Progenitor cell of endocrine pancreas (in vitro differentiated cells): ENCODE data around the gene TIMM17A. TPM values are rescaled to one million over a fixed set of nuclear protein-coding genes. Genes with fewer than 3 reads are reported as not detected.

ENCODE experiments used
- DNase-seq: peaks from one replicate; pipeline ENCODE4 v3.0.0; 2021; ENCODE audit warnings: low spot score; ENCODE audit not compliant: unreplicated experiment
- H3K27ac Mint-ChIP-seq: 2 replicates; pipeline ENCODE4 v1.8.0; 2021; ENCODE audit warnings: mild to moderate bottlenecking, moderate library complexity, mixed read lengths
- H3K27me3 Mint-ChIP-seq: 2 replicates; pipeline ENCODE4 v1.8.0; 2021; ENCODE audit warnings: mixed read lengths
- H3K36me3 Mint-ChIP-seq: 2 replicates; pipeline ENCODE4 v1.8.0; 2022; ENCODE audit warnings: mixed read lengths; ENCODE audit not compliant: insufficient read depth
- H3K4me1 Mint-ChIP-seq: 2 replicates; pipeline ENCODE4 v1.8.0; 2021; ENCODE audit warnings: low read depth, mixed read lengths
- H3K4me3 Mint-ChIP-seq: 2 replicates; pipeline ENCODE4 v1.8.0; 2021; ENCODE audit warnings: low read depth, mild to moderate bottlenecking, moderate library complexity, mixed read lengths
- H3K9me3 Mint-ChIP-seq: 2 replicates; pipeline ENCODE4 v1.8.0; 2021; ENCODE audit warnings: low read depth, mixed read lengths
- total RNA-seq: library from RNA; stranded (reverse); gene quantifications from 2 replicates; pipeline ENCODE4 v1.2.1, GENCODE V29; 2021
- TF ChIP-seq, protein P1 (sequence below): fragments of 200-600 bp; sonication (generic); IDR thresholded peaks from one replicate; pipeline ENCODE4 v1.5.0; 2021; ENCODE audit warnings: antibody characterized with exemption, mild to moderate bottlenecking; ENCODE audit not compliant: unreplicated experiment

The TIMM17A gene
- total RNA-seq, 1 donor from 2014 or later = 43.5 TPM

DNA sequence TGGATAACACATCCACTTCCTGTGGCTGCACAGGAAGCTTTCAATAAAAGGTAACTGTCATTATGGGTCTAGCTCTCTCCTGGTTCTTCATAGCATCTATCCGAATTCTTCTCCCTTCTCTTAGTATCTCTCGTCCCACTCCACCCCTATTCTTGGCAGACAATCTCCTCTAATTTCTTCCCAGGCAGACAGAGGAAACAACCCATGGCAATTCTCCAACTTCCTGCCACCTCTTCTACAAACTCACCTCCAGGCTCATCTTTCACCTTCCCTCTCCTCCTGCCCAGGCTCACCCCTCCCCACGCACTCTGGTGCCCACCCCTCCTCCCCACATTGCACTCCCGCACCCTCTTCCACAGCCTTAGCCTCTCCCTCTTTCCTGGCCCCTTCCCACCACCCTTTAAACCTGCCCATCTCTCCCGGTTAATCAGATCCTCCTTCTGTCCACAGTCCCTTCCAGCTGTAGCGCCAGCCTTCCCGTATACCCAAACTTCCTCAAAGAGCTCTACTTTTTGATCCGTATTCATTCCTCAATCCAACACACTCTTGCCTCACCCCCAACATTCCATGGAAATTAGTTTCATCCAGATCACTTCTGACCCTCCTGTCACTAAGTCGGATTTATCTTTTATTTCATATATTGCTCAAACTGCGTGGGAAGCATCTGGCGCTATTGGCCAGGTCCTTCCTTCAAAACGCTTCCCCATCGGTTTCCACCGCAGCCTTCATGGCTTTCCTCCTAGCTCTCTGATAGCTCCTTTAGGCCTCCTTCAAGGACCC is 40.7 kb upstream of the TIMM17A start:
- Mint-ChIP-seq H3K27me3 (peaks cover 4% of the 10 kb centered on the region), H3K27ac (no peak overlapping the region), H3K4me1 (no peaks in the 10 kb centered on the region), H3K9me3 (no peaks in the 10 kb centered on the region), H3K4me3 (no peak overlapping the region), H3K36me3 (no peaks in the 10 kb centered on the region)
- TF ChIP-seq, protein P1, sequence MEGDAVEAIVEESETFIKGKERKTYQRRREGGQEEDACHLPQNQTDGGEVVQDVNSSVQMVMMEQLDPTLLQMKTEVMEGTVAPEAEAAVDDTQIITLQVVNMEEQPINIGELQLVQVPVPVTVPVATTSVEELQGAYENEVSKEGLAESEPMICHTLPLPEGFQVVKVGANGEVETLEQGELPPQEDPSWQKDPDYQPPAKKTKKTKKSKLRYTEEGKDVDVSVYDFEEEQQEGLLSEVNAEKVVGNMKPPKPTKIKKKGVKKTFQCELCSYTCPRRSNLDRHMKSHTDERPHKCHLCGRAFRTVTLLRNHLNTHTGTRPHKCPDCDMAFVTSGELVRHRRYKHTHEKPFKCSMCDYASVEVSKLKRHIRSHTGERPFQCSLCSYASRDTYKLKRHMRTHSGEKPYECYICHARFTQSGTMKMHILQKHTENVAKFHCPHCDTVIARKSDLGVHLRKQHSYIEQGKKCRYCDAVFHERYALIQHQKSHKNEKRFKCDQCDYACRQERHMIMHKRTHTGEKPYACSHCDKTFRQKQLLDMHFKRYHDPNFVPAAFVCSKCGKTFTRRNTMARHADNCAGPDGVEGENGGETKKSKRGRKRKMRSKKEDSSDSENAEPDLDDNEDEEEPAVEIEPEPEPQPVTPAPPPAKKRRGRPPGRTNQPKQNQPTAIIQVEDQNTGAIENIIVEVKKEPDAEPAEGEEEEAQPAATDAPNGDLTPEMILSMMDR = no peak
- DNase-seq = no peak

DNA sequence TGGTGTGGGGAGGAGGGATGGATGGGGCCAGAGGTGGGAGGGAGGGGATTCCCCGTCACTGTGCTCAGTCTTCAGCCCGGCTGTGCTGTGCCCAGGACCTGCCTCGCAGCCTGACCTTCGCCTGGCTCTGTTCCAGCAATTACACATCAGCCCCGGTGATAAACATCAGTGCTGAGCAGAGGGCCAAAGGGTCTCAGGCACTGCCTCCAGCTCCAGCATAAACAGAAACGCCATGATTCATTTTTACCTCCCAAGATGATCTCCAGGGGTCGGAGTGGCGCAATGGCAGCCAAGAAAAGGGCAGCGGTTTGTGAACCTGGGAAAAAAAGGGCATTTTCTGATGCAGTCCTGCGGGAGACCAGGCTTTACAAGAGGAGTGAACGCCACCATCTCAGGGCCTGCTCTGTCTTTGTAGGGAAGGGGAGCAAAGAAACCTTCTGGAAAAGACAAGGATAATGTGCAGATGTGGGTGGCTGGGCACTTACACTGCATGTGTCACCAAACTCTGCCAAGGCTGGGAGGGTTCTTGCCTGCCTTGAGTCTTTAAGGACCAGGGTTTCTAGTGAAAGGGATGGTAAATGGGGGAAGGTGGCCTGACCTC is 38.6 kb upstream of the TIMM17A start:
- Mint-ChIP-seq H3K9me3 (no peaks in the 10 kb centered on the region), H3K4me1 (no peaks in the 10 kb centered on the region), H3K27ac (no peak overlapping the region), H3K4me3 (no peak overlapping the region), H3K27me3 (peaks cover 4% of the 10 kb centered on the region), H3K36me3 (no peaks in the 10 kb centered on the region)
- TF ChIP-seq, protein P1 = no peak
- DNase-seq = no peak

DNA sequence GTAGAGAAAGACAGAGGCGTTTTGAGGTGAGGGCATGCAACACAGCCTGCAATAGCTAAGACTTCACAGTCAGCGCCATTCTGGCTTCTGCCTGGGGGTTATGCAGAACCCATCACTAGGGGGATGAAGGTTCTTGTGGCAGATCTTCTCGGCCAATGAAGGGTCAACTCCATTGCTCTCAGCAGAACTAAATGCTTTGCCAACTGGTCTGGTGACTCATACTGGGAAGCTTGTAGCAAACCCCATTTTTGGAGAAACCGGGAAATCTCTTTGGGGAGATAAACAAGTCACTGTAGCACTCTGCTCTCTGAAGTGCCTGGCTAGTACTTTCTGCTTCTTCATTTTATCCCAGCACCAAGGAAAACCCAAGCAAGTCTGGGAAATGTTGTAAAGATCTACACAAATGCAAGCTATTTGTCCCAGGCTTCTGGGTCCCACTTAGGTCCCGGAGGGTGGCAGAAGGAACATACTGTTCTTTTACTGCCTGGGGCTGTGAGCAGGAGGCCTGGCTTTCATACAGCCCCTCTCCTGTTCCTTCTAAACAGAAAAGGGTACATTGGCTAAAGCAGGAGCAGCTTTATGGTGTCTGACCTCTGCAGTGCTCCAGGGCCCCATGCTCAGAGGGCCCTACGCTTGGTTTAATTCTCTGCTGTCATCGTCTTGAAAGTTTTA is 37.8 kb upstream of the TIMM17A start:
- Mint-ChIP-seq H3K9me3 (no peaks in the 10 kb centered on the region), H3K36me3 (no peaks in the 10 kb centered on the region), H3K4me1 (no peaks in the 10 kb centered on the region), H3K4me3 (no peak overlapping the region), H3K27ac (no peak overlapping the region), H3K27me3 (peaks cover 4% of the 10 kb centered on the region)
- no peak for DNase-seq
- TF ChIP-seq, protein P1 = no peak

DNA sequence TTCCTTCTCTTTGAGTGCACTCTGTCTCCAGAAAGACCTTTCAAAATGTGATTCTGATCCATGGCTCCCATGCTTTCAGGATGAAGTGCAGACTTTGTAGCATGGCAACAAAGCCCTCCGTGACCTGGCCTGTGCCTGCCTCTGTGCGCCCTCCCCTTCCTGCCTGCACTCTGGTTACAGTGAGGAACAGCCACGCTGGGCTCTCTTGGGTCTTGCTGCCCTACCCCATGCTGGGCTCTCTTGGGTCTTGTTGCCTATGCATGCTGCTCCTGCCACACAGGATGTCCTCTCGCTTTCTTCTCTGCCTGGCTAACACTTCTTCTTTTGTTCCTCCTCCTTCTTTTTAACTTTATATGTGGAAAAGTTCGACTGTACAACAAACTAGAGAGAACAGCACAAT is 37.0 kb upstream of the TIMM17A start:
- H3K27me3 Mint-ChIP-seq = peaks cover 4% of the 10 kb centered on the region
- DNase-seq = no peak
- TF ChIP-seq, protein P1 = no peak
- H3K36me3 Mint-ChIP-seq = no peaks in the 10 kb centered on the region
- H3K9me3 Mint-ChIP-seq = no peaks in the 10 kb centered on the region
- H3K4me1 Mint-ChIP-seq = no peaks in the 10 kb centered on the region
- H3K4me3 Mint-ChIP-seq = no peak overlapping the region
- H3K27ac Mint-ChIP-seq = no peak overlapping the region

DNA sequence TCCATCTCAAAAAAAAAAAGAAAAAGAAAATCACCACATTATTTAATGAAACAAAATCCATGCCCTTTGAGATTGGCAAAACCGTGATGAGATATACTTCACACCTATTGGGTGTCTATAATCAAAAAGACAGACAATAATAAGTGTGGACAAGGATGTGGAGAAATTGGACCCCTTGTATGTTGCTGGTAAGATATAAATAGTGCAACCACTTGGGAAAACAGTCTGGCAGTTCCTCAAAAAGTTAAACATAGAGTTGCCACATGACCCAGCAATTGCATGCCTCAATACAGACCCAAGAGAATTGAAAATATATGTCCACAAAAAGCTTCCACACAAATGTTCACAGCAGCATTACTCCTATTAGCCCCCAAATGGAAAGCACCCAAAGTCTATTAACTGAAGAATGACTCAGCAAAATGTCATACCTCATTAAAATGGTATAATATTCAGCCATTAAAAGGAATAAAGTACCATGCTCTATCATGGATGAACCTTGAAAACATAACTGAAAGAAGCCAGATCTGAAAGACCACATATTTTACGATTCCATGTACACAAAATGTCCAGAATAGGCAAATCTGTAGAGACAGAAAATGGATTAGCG is 33.2 kb upstream of the TIMM17A start:
- Mint-ChIP-seq H3K36me3 (no peaks in the 10 kb centered on the region), H3K27me3 (peaks cover 4% of the 10 kb centered on the region), H3K27ac (no peak overlapping the region), H3K4me1 (peaks cover 1% of the 10 kb centered on the region), H3K9me3 (no peaks in the 10 kb centered on the region), H3K4me3 (no peak overlapping the region)
- DNase-seq = no peak
- TF ChIP-seq, protein P1 = no peak
